ENCODE data around the gene WWC1. TPM values are rescaled to one million over a fixed set of nuclear protein-coding genes. Genes with fewer than 3 reads are reported as not detected.

Gene WWC1
- total RNA-seq: 0.89 TPM
- polyA plus RNA-seq (ENCODE audit: insufficient read depth in 1 of 8, insufficient read length in 8 of 8, low replicate concordance in 1 of 8): 1 to 10 TPM in 4 of 8 donors, under 1 TPM in 4; 0.46 to 5.7 (median 1.2) TPM
- long read RNA-seq, donor 1: 0 reads
- long read RNA-seq, donor 2: 0 reads
- long read RNA-seq, donor 3: 0 reads
- long read RNA-seq, donor 4: 0 reads
- long read RNA-seq, donor 5: 0 reads
- long read RNA-seq, donor 6: 0 reads
- long read RNA-seq, donor 7, partial matches to known transcripts: 0 of 3 reads
- long read RNA-seq, donor 7, other reads (novel, unspliced or antisense): 0 of 3 reads
- long read RNA-seq, donor 8: 0 reads
- long read RNA-seq, donor 9: 0 reads
- long read RNA-seq, donor 10: 0 reads
- long read RNA-seq, donor 11: 0 reads

DNA sequence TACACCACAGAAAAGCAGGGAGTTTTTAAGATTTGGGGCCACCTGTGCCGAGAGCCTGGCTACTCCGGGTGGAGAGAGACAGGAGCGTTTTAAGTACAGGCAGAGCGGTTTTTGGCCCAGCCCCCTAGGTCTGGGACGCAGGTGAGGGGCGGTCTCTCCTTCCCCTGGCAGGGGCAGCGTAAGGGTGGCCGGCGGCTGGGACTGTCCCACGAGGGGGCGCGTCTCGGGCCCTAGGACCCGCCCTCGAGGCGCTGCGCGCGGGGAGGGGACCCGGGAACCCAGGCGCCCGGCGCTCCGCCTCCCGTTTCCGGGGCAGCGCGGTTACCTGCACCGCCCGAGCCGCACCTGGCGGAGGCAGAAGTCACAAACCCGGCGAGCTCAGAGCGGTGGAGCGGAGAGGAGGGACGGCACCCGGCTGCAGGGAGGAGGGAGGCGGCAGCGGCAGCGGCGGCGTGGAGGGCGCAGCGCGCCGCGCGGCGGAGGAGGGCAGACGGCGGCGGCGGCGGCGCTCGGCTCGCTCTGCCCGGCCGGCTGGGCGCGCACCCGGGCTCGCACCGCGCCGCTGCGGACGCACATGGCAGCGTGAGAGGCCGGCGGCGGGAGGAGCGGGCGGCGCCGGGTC, at the start of gene WWC1:
Gene WWC1 (plus strand): TSS at position 304 of the 622 bp plus-strand sequence. CDS start 508 bp downstream, outside the sequence.
- WGBS (ENCODE audit: insufficient coverage): under 1% methylated on average over 74 of the region's 77 CpGs
- Histone ChIP-seq H3K4me3 (ENCODE audit: low read length) (peak within 1 kb of the TSS; percentile 32), H3K4me1 (ENCODE audit: control insufficient read depth, insufficient read depth, low read length) (peaks cover 12% of the 10 kb centered on the region), H3K27me3 (ENCODE audit: control insufficient read depth, insufficient read depth, low read length) (peaks cover 39% of the 10 kb centered on the region), H3K9me3 (replicated peaks; ENCODE audit: control insufficient read depth, low read depth, low read length) (no peaks in the 10 kb centered on the region), H3K27ac (ENCODE audit: low read length) (no peak within 1 kb of the TSS), H3K36me3 (ENCODE audit: control insufficient read depth, insufficient read depth, low read length) (no peaks in the 10 kb centered on the region)
- peak; percentile 25 for DNase-seq

DNA sequence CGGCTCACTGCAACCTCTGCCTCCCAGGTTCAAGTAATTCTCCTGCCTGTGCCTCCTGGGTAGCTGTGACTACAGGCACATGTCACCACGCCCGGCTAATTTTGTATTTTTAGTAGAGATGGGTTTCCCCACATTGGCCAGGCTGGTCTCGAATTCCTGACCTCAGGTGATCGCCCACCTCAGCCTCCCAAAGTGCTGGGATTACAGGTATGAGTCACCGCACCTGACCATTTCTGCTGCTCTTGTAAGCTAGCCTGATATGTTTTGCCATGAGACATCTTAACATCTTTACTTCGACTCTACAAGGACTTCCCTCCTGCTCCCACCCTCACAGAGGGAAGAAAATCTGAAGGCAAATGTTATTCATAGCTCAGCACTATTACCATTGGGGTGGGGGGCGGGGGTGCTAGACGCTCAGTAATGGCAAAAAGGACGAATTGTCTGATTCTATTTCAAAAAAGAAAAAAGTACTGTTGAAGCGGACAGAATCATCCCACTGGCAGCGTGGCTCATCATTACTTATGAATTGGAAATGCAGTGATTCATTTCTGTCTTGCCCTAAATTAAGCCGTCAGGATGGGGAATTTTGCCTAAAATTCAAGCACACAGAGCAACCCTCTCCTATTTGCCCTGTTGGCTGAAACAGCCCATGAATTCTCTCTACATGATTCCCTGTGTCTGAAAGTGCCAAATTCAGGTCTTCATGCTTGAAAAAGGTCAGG, 46.4 kb upstream of the WWC1 start:
- 85% methylated on average over 10 of the region's 13 CpGs for WGBS (ENCODE audit: insufficient coverage)
- no peak for DNase-seq
- H3K9me3 ChIP-seq (replicated peaks; ENCODE audit: control insufficient read depth, low read depth, low read length): no peaks in the 10 kb centered on the region

GRCh38 chr5:168249923-168250322, 41.5 kb upstream of the WWC1 start:
- Histone ChIP-seq H3K27me3 (ENCODE audit: control insufficient read depth, insufficient read depth, low read length) (no peaks in the 10 kb centered on the region), H3K36me3 (ENCODE audit: control insufficient read depth, insufficient read depth, low read length) (no peaks in the 10 kb centered on the region), H3K4me1 (ENCODE audit: control insufficient read depth, insufficient read depth, low read length) (no peaks in the 10 kb centered on the region), H3K9me3 (replicated peaks; ENCODE audit: control insufficient read depth, low read depth, low read length) (no peaks in the 10 kb centered on the region), H3K27ac (ENCODE audit: low read length) (no peak overlapping the region), H3K4me3 (ENCODE audit: low read length) (no peak overlapping the region)
- no peak for DNase-seq

More for the DNA sequence above, 46.4 kb upstream of the WWC1 start:
- no peak overlapping the region for H3K27ac ChIP-seq (ENCODE audit: low read length)
- no peaks in the 10 kb centered on the region for H3K4me1 ChIP-seq (ENCODE audit: control insufficient read depth, insufficient read depth, low read length)
- H3K4me3 ChIP-seq (ENCODE audit: low read length): no peak overlapping the region
- no peaks in the 10 kb centered on the region for H3K36me3 ChIP-seq (ENCODE audit: control insufficient read depth, insufficient read depth, low read length)
- no peaks in the 10 kb centered on the region for H3K27me3 ChIP-seq (ENCODE audit: control insufficient read depth, insufficient read depth, low read length)

GRCh38 chr5:168251259-168251658, 40.2 kb upstream of the WWC1 start:
- H3K27me3 ChIP-seq (ENCODE audit: control insufficient read depth, insufficient read depth, low read length): no peaks in the 10 kb centered on the region
- no peaks in the 10 kb centered on the region for H3K36me3 ChIP-seq (ENCODE audit: control insufficient read depth, insufficient read depth, low read length)
- no peaks in the 10 kb centered on the region for H3K9me3 ChIP-seq (replicated peaks; ENCODE audit: control insufficient read depth, low read depth, low read length)
- H3K4me3 ChIP-seq (ENCODE audit: low read length): no peak overlapping the region
- 20% methylated on average over 1 of the region's 7 CpGs for WGBS (ENCODE audit: insufficient coverage)
- no peak overlapping the region for H3K27ac ChIP-seq (ENCODE audit: low read length)
- DNase-seq: peak; percentile 60
- no peaks in the 10 kb centered on the region for H3K4me1 ChIP-seq (ENCODE audit: control insufficient read depth, insufficient read depth, low read length)

DNA sequence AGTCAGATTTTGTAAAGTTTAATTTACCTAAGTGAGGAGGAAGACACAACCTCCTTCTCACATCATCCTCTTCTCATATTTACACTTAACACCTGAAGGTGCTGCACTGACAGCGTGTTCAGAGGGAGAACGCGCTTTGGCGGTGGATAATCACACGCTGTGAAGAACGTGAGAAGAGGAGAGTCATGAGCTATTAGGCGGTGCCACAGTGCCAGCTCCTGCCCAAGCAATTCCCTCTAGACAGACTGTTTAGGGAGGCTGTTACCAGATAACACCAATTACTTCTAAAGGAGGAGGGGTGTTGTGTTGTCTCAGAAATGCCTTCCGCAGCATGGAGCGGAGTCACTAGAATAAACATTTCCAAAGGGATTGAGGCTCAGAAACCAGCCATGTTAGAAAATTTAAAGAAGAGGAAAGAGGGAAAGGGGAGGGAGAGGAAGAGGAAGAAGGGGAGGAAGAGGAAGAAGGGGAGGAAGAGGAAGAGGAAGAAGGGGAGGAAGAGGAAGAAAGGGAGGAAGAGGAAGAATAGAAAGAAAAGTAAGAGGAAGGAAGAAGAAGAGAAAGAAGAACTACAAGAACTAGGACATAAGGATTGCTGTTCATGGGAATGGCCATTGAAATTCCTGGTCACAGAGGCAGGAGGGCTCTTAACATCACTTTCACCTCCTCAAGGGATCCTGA, 37.3 kb upstream of the WWC1 start:
- Histone ChIP-seq H3K27me3 (ENCODE audit: control insufficient read depth, insufficient read depth, low read length) (no peaks in the 10 kb centered on the region), H3K4me1 (ENCODE audit: control insufficient read depth, insufficient read depth, low read length) (no peaks in the 10 kb centered on the region), H3K27ac (ENCODE audit: low read length) (no peak overlapping the region), H3K4me3 (ENCODE audit: low read length) (no peak overlapping the region), H3K36me3 (ENCODE audit: control insufficient read depth, insufficient read depth, low read length) (no peaks in the 10 kb centered on the region), H3K9me3 (replicated peaks; ENCODE audit: control insufficient read depth, low read depth, low read length) (no peaks in the 10 kb centered on the region)
- WGBS (ENCODE audit: insufficient coverage): 92% methylated on average over 2 of the region's 9 CpGs
- DNase-seq: no peak

GRCh38 chr5:168260353-168261226, 30.9 kb upstream of the WWC1 start:
- Histone ChIP-seq H3K4me1 (ENCODE audit: control insufficient read depth, insufficient read depth, low read length) (no peaks in the 10 kb centered on the region), H3K36me3 (ENCODE audit: control insufficient read depth, insufficient read depth, low read length) (no peaks in the 10 kb centered on the region), H3K27me3 (ENCODE audit: control insufficient read depth, insufficient read depth, low read length) (no peaks in the 10 kb centered on the region), H3K27ac (ENCODE audit: low read length) (no peak overlapping the region), H3K4me3 (ENCODE audit: low read length) (no peak overlapping the region), H3K9me3 (replicated peaks; ENCODE audit: control insufficient read depth, low read depth, low read length) (no peaks in the 10 kb centered on the region)
- peak; percentile 48 for DNase-seq
- WGBS (ENCODE audit: insufficient coverage): 44% methylated on average over 4 of the region's 15 CpGs

GRCh38 chr5:168261227-168261571, 30.2 kb upstream of the WWC1 start:
- no peaks in the 10 kb centered on the region for H3K27me3 ChIP-seq (ENCODE audit: control insufficient read depth, insufficient read depth, low read length)
- H3K27ac ChIP-seq (ENCODE audit: low read length): no peak overlapping the region
- H3K9me3 ChIP-seq (replicated peaks; ENCODE audit: control insufficient read depth, low read depth, low read length): no peaks in the 10 kb centered on the region
- no peaks in the 10 kb centered on the region for H3K36me3 ChIP-seq (ENCODE audit: control insufficient read depth, insufficient read depth, low read length)
- WGBS (ENCODE audit: insufficient coverage): 43% methylated on average over 1 of the region's 3 CpGs
- H3K4me1 ChIP-seq (ENCODE audit: control insufficient read depth, insufficient read depth, low read length): no peaks in the 10 kb centered on the region
- no peak overlapping the region for H3K4me3 ChIP-seq (ENCODE audit: low read length)
- DNase-seq: no peak

- Histone ChIP-seq H3K36me3 (ENCODE audit: control insufficient read depth, insufficient read depth, low read length) (no peaks in the 10 kb centered on the region), H3K4me1 (ENCODE audit: control insufficient read depth, insufficient read depth, low read length) (no peaks in the 10 kb centered on the region), H3K9me3 (replicated peaks; ENCODE audit: control insufficient read depth, low read depth, low read length) (no peaks in the 10 kb centered on the region), H3K27me3 (ENCODE audit: control insufficient read depth, insufficient read depth, low read length) (no peaks in the 10 kb centered on the region), H3K27ac (ENCODE audit: low read length) (no peak overlapping the region), H3K4me3 (ENCODE audit: low read length) (no peak overlapping the region)
- WGBS (ENCODE audit: insufficient coverage): 95% methylated on average over 39 of the region's 39 CpGs
- DNase-seq: no peak
These were observed 29.3 kb upstream of the WWC1 start for GRCh38 chr5:168262042-168262743.

DNA sequence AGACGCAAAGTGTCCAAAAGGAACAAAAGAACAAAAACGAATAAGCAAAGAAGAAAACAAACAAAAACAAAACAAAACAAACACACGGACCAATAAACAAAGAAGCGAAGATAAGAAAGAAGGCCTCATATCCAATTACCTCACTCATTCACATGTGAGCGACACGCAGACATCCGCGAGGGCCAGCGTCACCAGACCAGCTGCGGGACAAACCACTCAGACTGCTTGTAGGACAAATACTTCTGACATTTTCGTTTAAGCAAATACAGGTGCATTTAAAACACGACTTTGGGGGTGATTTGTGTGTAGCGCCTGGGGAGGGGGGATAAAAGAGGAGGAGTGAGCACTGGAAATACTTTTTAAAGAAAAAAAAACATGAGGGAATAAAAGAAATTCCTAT, 28.3 kb upstream of the WWC1 start:
- DNase-seq: no peak
- WGBS (ENCODE audit: insufficient coverage): 73% methylated on average over 5 of the region's 13 CpGs
- no peaks in the 10 kb centered on the region for H3K27me3 ChIP-seq (ENCODE audit: control insufficient read depth, insufficient read depth, low read length)
- no peak overlapping the region for H3K4me3 ChIP-seq (ENCODE audit: low read length)
- no peak overlapping the region for H3K27ac ChIP-seq (ENCODE audit: low read length)
- H3K36me3 ChIP-seq (ENCODE audit: control insufficient read depth, insufficient read depth, low read length): no peaks in the 10 kb centered on the region
- H3K9me3 ChIP-seq (replicated peaks; ENCODE audit: control insufficient read depth, low read depth, low read length): no peaks in the 10 kb centered on the region
- H3K4me1 ChIP-seq (ENCODE audit: control insufficient read depth, insufficient read depth, low read length): no peaks in the 10 kb centered on the region

Data from muscle of leg (tissue), 16 donors.